GM12872 (cell line): ENCODE data around the gene YY1.

ENCODE experiments used
- TF ChIP-seq, protein P1 (sequence below): IDR thresholded peaks from 3 replicates; pipeline ENCODE4 v1.5.1; 2011; ENCODE audit warnings: low read depth, mild to moderate bottlenecking, low read length, moderate library complexity; ENCODE audit not compliant: insufficient read depth

YY1 gene

GRCh38 chr14:100294963-100295330 is 56.0 kb downstream of the YY1 start:
- TF ChIP-seq, protein P1, sequence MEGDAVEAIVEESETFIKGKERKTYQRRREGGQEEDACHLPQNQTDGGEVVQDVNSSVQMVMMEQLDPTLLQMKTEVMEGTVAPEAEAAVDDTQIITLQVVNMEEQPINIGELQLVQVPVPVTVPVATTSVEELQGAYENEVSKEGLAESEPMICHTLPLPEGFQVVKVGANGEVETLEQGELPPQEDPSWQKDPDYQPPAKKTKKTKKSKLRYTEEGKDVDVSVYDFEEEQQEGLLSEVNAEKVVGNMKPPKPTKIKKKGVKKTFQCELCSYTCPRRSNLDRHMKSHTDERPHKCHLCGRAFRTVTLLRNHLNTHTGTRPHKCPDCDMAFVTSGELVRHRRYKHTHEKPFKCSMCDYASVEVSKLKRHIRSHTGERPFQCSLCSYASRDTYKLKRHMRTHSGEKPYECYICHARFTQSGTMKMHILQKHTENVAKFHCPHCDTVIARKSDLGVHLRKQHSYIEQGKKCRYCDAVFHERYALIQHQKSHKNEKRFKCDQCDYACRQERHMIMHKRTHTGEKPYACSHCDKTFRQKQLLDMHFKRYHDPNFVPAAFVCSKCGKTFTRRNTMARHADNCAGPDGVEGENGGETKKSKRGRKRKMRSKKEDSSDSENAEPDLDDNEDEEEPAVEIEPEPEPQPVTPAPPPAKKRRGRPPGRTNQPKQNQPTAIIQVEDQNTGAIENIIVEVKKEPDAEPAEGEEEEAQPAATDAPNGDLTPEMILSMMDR = no peak

GRCh38 chr14:100295376-100296105 is 56.6 kb downstream of the YY1 start:
- TF ChIP-seq, protein P1 = no peak

DNA sequence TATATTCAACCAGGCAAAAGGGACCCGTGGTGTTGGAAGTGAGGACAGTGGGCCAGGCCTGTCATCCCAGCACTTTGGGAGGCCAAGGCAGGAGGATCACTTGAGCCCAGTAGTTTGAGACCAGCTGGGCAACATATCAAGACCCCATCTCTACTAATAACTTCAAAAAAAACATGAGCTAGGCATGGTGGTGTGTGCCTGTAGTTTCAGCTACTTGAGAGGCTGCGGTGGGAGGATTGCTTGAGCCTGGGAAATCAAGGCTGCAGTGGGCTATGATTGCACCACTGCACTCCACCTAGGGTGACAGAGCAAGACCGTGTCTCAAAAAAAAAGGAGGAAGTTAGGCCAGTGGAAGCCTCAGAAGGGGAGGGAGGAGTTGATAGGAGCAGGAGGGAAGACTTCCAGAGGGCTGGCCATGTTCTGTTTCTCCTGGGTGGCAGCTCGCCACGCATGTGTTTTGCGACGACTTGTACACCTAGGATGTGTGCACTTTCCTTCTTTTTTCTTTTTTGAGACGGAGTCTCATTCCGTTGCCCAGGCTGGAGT is 57.2 kb downstream of the YY1 start:
- TF ChIP-seq, protein P1 = no peak

GRCh38 chr14:100297320-100298300 is 58.7 kb downstream of the YY1 start:
- TF ChIP-seq, protein P1 = no peak

DNA sequence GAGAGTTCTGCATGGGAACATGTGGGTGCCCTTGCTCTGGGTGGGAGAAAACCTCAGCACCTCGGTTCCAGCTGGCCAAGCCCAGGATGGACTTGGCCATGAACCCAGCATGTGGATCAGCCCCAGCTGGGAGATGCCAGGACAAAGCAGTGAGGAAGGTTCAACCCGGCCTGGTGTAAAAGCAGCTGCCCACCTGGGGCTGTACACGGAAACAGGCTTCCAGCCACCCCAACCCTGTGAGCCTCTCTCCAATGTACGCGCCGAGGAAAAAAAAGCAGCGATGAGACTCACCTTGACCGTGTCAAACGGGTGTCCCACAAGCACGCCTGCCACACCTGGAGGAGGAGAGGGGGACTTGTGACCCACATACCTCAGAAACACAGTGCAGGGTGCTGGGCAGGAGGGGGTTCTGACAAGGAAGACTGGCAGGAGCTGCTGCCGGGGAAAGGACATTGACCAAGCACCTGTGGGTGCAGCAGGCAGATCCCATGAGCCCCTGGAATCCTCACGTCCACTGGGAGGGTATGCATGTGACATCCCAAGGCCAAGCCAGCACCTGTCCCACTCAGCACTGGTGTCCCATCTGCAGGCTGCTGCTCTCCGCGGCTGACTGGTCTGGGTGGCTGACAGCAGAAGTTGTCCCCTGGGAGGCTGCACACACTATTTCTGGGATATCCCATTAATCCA is 59.8 kb downstream of the YY1 start:
- TF ChIP-seq, protein P1 = no peak

- TF ChIP-seq, protein P1 = no peak
Measured at GRCh38 chr14:100299238-100299560, 60.3 kb downstream of the YY1 start.

DNA sequence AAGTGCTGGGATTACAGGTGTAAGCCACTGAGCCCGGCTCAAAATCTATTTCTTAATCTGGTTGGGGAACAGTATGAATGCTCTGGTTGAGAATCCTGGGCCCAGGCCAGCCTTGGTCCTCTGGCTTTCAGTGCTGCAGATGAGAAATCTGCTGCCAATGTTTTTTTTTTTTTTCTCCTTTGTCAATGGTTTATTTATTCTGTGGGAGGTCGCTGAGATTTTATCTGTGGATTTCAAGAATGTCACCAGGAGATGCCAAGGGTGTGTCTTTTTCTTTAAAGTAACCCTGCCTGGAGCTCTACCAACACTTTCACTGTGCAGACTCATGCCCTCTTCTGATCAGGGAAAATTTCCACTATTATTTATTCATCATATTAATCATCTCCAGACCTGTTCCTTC is 63.7 kb downstream of the YY1 start:
- TF ChIP-seq, protein P1 = no peak
